ENCODE results near the gene MAN1A2.

DNA sequence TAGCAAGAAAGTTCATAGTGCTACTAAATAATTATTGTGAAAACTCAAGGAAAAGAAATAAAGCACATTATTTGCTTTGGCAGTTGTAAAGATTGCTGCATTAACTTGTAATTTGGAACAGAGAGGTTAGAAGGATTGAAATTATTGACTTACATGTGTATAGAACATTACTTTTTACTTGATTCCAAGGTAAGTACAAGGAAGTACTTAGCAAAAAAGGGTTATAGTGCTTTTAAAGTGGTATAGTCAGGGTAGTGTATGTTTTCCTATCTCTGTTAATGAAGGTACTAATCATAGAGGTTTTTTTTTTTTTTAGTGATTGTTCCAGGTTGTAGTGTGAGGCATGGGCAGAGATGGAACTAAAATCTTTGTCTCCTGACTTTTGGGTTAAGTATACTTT is 29.4 kb downstream of the MAN1A2 start:
- TF ChIP-seq, protein P1, sequence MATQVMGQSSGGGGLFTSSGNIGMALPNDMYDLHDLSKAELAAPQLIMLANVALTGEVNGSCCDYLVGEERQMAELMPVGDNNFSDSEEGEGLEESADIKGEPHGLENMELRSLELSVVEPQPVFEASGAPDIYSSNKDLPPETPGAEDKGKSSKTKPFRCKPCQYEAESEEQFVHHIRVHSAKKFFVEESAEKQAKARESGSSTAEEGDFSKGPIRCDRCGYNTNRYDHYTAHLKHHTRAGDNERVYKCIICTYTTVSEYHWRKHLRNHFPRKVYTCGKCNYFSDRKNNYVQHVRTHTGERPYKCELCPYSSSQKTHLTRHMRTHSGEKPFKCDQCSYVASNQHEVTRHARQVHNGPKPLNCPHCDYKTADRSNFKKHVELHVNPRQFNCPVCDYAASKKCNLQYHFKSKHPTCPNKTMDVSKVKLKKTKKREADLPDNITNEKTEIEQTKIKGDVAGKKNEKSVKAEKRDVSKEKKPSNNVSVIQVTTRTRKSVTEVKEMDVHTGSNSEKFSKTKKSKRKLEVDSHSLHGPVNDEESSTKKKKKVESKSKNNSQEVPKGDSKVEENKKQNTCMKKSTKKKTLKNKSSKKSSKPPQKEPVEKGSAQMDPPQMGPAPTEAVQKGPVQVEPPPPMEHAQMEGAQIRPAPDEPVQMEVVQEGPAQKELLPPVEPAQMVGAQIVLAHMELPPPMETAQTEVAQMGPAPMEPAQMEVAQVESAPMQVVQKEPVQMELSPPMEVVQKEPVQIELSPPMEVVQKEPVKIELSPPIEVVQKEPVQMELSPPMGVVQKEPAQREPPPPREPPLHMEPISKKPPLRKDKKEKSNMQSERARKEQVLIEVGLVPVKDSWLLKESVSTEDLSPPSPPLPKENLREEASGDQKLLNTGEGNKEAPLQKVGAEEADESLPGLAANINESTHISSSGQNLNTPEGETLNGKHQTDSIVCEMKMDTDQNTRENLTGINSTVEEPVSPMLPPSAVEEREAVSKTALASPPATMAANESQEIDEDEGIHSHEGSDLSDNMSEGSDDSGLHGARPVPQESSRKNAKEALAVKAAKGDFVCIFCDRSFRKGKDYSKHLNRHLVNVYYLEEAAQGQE (IDR thresholded peaks at IDR 0.05; ENCODE audit: borderline replicate concordance): no peak
- TF ChIP-seq POLR2AphosphoS5 (IDR thresholded peaks at IDR 0.05) (no peak), EZH2 (IDR thresholded peaks at IDR 0.05; ENCODE audit: borderline replicate concordance, insufficient read depth, low read length, poor library complexity, severe bottlenecking) (no peak), MXI1 (conservative IDR thresholded peaks at IDR 0.05; ENCODE audit: poor library complexity, severe bottlenecking) (no peak), EP300 (conservative IDR thresholded peaks at IDR 0.05; ENCODE audit: poor library complexity, severe bottlenecking) (no peak)
- TF ChIP-seq, protein P2, sequence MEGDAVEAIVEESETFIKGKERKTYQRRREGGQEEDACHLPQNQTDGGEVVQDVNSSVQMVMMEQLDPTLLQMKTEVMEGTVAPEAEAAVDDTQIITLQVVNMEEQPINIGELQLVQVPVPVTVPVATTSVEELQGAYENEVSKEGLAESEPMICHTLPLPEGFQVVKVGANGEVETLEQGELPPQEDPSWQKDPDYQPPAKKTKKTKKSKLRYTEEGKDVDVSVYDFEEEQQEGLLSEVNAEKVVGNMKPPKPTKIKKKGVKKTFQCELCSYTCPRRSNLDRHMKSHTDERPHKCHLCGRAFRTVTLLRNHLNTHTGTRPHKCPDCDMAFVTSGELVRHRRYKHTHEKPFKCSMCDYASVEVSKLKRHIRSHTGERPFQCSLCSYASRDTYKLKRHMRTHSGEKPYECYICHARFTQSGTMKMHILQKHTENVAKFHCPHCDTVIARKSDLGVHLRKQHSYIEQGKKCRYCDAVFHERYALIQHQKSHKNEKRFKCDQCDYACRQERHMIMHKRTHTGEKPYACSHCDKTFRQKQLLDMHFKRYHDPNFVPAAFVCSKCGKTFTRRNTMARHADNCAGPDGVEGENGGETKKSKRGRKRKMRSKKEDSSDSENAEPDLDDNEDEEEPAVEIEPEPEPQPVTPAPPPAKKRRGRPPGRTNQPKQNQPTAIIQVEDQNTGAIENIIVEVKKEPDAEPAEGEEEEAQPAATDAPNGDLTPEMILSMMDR (IDR thresholded peaks at IDR 0.05; ENCODE audit: poor library complexity, severe bottlenecking): no peak
